ENCODE data around the gene ABLIM2.

ABLIM2 gene

DNA sequence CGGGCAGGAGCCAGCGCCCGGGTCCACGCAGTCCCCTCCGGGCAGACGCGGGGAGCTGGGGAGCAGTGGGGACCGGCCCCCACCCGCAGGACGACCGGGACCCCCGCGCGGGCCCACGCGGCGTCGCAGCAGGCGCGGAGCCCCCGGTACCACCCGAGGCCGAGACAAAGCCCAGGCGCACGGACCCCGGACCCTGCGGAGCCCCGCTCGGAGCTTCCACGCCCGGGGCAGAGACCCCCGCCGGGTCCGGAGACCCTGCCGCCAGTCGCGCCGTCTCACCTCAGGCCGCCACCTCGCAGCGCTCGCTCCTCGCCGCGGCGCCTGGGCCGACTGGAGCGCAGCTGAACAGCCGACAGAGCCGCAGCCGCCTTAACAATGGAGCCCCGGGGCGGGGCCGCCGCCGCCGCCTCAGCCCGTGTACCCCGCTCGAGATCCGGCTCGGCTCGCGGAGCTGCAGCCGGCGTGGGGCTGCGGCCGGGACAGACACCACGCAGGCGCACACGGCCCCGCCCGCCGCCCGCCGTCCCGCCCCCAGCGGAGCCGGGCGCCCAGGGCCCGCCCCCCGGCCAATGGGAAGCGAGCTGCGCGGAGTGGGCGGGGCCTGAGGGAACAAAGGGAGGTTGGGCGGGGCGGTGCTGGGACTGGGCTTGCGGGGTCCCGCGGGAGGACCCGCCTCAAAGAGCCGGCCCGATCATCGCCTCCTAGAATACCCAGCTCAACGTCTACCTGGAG, 219.1 kb downstream of the ABLIM2 start, which contains the start of gene AFAP1:
TSS of gene AFAP1 (minus strand) at position 485 of the 732 bp plus-strand sequence. CDS start 67,783 bp downstream, outside the sequence.
- peak within 1 kb of the TSS; percentile 81 for H3K4me3 ChIP-seq (ENCODE audit: control insufficient read depth, low read depth, low read length)
- TF ChIP-seq, protein P1, sequence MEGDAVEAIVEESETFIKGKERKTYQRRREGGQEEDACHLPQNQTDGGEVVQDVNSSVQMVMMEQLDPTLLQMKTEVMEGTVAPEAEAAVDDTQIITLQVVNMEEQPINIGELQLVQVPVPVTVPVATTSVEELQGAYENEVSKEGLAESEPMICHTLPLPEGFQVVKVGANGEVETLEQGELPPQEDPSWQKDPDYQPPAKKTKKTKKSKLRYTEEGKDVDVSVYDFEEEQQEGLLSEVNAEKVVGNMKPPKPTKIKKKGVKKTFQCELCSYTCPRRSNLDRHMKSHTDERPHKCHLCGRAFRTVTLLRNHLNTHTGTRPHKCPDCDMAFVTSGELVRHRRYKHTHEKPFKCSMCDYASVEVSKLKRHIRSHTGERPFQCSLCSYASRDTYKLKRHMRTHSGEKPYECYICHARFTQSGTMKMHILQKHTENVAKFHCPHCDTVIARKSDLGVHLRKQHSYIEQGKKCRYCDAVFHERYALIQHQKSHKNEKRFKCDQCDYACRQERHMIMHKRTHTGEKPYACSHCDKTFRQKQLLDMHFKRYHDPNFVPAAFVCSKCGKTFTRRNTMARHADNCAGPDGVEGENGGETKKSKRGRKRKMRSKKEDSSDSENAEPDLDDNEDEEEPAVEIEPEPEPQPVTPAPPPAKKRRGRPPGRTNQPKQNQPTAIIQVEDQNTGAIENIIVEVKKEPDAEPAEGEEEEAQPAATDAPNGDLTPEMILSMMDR (conservative IDR thresholded peaks at IDR 0.05; ENCODE audit: control insufficient read depth, insufficient read depth, low read depth, low read length) = no peak
- peak; percentile 62 for DNase-seq (ENCODE audit: low read depth)

DNA sequence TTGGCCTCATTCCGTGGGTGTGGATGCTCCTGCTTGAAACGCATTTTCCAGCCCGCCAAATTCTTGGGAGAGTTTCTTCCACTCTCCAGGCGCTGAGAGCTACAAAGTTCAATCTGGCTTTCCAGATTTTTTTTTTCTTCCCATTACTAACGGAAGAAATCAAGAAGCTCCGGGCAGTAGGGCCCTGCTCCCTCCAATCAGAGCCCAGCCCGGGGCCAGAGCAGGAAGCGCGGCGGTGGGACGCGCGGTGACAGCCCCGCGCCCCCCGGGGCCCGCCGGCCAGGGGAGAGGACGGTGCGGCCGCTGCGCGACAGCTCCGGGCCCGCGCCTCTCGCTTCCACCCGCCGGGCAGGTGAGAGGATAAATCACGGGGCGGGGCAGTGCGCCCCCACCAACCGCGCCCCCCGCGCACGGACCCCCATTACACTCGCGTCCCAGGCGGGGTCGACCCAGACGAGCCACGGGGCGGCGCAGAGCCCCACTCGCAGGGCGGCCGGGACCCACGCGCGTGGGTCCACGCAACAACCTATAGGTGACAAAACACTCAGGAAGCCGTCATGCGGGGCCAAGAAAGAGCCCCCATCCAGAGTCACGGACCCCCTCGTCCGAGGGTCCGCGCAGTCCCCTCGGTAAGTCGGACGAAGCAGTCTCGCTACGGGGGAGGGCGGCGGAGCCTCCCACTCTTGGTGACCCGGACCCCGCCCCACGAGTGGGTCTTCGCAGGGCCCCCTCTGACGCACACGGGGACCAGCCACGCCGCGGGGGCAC, 219.8 kb downstream of the ABLIM2 start:
- TF ChIP-seq, protein P1 (conservative IDR thresholded peaks at IDR 0.05; ENCODE audit: control insufficient read depth, insufficient read depth, low read depth, low read length) = no peak
- H3K4me3 ChIP-seq (ENCODE audit: control insufficient read depth, low read depth, low read length) = peak overlapping the region; percentile 81
- peak; percentile 48 for DNase-seq (ENCODE audit: low read depth)

DNA sequence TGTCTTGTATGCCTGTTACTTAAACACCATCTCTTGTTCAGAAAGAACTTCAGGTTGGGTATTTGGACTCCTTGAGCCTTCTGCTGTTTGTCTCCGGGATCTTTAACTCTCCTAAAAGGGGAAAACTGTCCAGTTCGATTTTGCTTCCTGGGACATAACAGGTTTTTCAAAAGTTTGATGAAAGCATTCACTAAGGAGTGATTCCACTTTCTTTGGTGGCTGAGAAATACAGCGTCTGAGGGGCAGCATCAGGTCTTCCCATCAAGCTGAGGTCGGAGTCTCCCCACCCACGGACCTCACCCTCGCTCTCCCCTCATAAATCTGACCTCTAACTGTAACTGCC, 220.4 kb downstream of the ABLIM2 start:
- DNase-seq (ENCODE audit: low read depth) = no peak
- TF ChIP-seq, protein P1 (conservative IDR thresholded peaks at IDR 0.05; ENCODE audit: control insufficient read depth, insufficient read depth, low read depth, low read length) = no peak
- H3K4me3 ChIP-seq (ENCODE audit: control insufficient read depth, low read depth, low read length) = peak overlapping the region; percentile 81

DNA sequence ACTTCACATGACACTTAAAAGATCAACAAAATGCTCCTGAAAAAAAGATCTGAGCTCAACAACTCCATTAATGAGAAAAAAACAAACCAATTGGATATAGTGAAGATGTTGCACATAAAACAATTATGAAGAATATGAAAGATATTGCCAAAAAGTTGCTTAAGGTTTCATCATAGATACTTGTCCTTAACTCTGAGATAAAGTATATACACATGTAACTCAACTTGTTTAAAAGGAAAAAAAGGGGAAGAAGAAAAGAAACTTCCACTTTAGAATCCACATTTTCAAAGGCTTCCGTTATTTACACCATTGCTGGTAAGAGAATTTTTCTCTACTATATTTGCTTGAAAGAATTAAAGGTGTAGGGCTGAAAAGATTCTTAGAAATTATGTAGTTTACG, 221.6 kb downstream of the ABLIM2 start:
- no peak overlapping the region for H3K4me3 ChIP-seq (ENCODE audit: control insufficient read depth, low read depth, low read length)
- TF ChIP-seq, protein P1 (conservative IDR thresholded peaks at IDR 0.05; ENCODE audit: control insufficient read depth, insufficient read depth, low read depth, low read length) = no peak
- DNase-seq (ENCODE audit: low read depth) = no peak

DNA sequence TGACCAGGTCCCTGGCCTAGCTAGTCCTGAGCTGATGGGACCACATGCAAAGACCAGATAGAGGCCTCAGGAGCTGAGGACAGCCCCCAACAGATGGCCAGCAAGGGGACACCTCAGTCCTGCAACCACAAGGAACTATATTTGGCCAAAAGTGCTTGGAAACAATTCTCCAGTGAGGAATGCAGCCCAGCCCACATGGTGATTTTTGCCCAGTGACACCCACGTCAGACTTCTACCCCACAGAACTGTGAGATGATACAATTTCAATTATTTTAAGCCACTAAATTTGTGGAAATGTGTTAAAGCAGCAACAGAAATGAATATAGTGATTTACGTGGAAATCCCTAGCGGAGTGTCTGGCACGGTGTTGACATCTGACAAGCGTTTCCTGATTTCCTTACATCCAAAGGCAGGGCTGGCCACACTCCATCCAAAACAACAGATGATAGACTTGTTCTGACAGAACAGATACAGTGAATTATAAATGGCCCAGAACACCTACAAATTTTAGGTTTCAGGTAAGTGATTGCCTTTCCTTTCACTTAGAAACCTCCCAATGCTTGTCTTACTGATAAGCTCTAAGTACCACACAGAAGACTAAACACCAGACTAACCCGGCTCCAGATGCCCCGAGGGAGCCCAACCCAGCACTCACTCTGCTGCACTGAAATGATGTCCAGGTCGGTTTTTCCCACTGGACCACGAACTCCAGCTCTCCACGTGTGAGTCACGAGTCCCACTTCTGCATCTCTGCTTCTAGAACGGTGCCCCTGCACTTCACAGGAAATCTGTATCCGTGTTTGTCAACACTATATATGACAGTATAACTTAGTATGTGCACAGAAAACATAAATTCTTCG, 224.7 kb downstream of the ABLIM2 start:
- TF ChIP-seq, protein P1 (conservative IDR thresholded peaks at IDR 0.05; ENCODE audit: control insufficient read depth, insufficient read depth, low read depth, low read length) = no peak
- H3K4me3 ChIP-seq (ENCODE audit: control insufficient read depth, low read depth, low read length) = no peak overlapping the region
- DNase-seq (ENCODE audit: low read depth) = no peak

DNA sequence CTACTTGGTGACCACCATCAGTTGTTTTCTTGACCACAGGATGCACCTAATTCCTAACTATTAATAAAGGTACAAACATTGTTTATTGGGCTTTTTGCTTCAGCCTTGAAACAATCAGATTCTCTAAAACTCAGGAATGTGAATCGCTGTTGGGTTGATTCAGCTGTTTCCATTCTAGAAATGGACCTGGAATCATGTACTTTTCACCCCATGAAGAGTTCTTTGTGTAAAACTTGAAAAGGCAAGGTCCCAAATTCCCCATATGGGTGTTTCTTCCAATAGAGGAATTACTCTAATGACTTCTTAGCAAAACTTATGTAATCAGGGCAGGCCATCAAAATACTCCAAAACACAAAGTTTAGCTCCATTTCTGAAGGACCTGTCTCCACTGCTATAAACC, 226.3 kb downstream of the ABLIM2 start:
- TF ChIP-seq, protein P1 (conservative IDR thresholded peaks at IDR 0.05; ENCODE audit: control insufficient read depth, insufficient read depth, low read depth, low read length) = no peak
- no peak for DNase-seq (ENCODE audit: low read depth)
- H3K4me3 ChIP-seq (ENCODE audit: control insufficient read depth, low read depth, low read length) = no peak overlapping the region

All from fibroblast of mammary gland (primary cell).